HEK293T (cell line): ENCODE data around the gene METTL25B.

Source experiments
- ARNT ChIP-seq: fragments of 450-650 bp; IDR thresholded peaks from 2 replicates; pipeline ENCODE4 v1.6.1; 2017; ENCODE audit warnings: mild to moderate bottlenecking
- CTBP1 ChIP-seq: fragments of 450-650 bp; IDR thresholded peaks from 2 replicates; pipeline ENCODE4 v1.6.1; 2016; ENCODE audit warnings: borderline replicate concordance
- NFRKB ChIP-seq: fragments of 450-650 bp; IDR thresholded peaks from 2 replicates; pipeline ENCODE4 v1.6.1; 2016; ENCODE audit warnings: mild to moderate bottlenecking, moderate library complexity
- SUZ12 ChIP-seq: fragments of 450-650 bp; IDR thresholded peaks from 2 replicates; pipeline ENCODE4 v1.6.1; 2016; ENCODE audit warnings: mild to moderate bottlenecking

- TF ChIP-seq SUZ12 (no peak), CTBP1 (no peak), ARNT (no peak), NFRKB (no peak)
These were observed 48.2 kb upstream of the METTL25B start for GRCh38 chr1:156680056-156680455.
